ENCODE data around the gene AMPD3.

The AMPD3 gene

GRCh38 chr11:10443721-10444235 lies 11.3 kb upstream of the AMPD3 start:
- TF ChIP-seq CTCF (IDR thresholded peaks at IDR 0.05; ENCODE audit: low read depth, low read length) = no peak
- DNase-seq (ENCODE audit: extremely low read depth, low read depth) = no peak

- no peak for TF ChIP-seq CTCF (IDR thresholded peaks at IDR 0.05; ENCODE audit: low read depth, low read length)
- no peak for DNase-seq (ENCODE audit: extremely low read depth, low read depth)
These were observed 10.2 kb upstream of the AMPD3 start for GRCh38 chr11:10444725-10445315.

GRCh38 chr11:10447445-10447844 lies 7.6 kb upstream of the AMPD3 start:
- DNase-seq (ENCODE audit: extremely low read depth, low read depth) = no peak
- no peak for TF ChIP-seq CTCF (IDR thresholded peaks at IDR 0.05; ENCODE audit: low read depth, low read length)

- DNase-seq (ENCODE audit: extremely low read depth, low read depth) = no peak
- TF ChIP-seq CTCF (IDR thresholded peaks at IDR 0.05; ENCODE audit: low read depth, low read length) = no peak; the same call in 1 of the 2 replicates
These were observed 4.3 kb upstream of the AMPD3 start for GRCh38 chr11:10450462-10451425.

- DNase-seq (ENCODE audit: extremely low read depth, low read depth) = no peak
- no peak for TF ChIP-seq CTCF (IDR thresholded peaks at IDR 0.05; ENCODE audit: low read depth, low read length)
These were observed 3.5 kb upstream of the AMPD3 start for GRCh38 chr11:10451426-10452116.

- no peak for TF ChIP-seq CTCF (IDR thresholded peaks at IDR 0.05; ENCODE audit: low read depth, low read length)
- DNase-seq (ENCODE audit: extremely low read depth, low read depth) = no peak
These were observed 2.8 kb upstream of the AMPD3 start for GRCh38 chr11:10452211-10452767.
